Naive B cell (primary cell): ENCODE data around the gene MAST4. TPM values are rescaled to one million over a fixed set of nuclear protein-coding genes. Genes with fewer than 3 reads are reported as not detected.

Experiments used
- ATAC-seq, 2 donors: fragments of 150-1000 bp; cut with Tn5 transposase; 2 replicates each; pipeline ENCODE4 v1.10.0; 2021; ENCODE audit warnings: low read depth in 2 of 2, mild to moderate bottlenecking in 2 of 2, moderate library complexity in 2 of 2
- DNase-seq: peaks from one replicate; pipeline ENCODE4 v3.0.0; 2022
- H3K27ac Mint-ChIP-seq, 6 donors: one replicate each; pipeline ENCODE4 v1.8.0; 2020 to 2022; ENCODE audit warnings: mild to moderate bottlenecking in 6 of 6, mixed read lengths in 6 of 6, moderate library complexity in 5 of 6, inconsistent platforms in 2 of 6
- H3K27me3 Mint-ChIP-seq, 3 donors: one replicate each; pipeline ENCODE4 v1.8.0; 2021 to 2022; ENCODE audit warnings: mixed read lengths in 3 of 3, mild to moderate bottlenecking in 1 of 3
- H3K36me3 Mint-ChIP-seq, 2 donors: one replicate each; pipeline ENCODE4 v1.8.0; 2020 to 2022; ENCODE audit warnings: mixed read lengths in 2 of 2, inconsistent platforms in 1 of 2, mild to moderate bottlenecking in 1 of 2
- H3K4me1 Mint-ChIP-seq, 3 donors: one replicate each; pipeline ENCODE4 v1.8.0; 2020 to 2022; ENCODE audit warnings: mixed read lengths in 3 of 3, inconsistent platforms in 1 of 3, mild to moderate bottlenecking in 1 of 3, moderate library complexity in 1 of 3
- H3K4me3 Mint-ChIP-seq, 8 donors: one replicate each; pipeline ENCODE4 v1.8.0; 2020 to 2022; ENCODE audit warnings: mild to moderate bottlenecking in 8 of 8, mixed read lengths in 8 of 8, moderate library complexity in 8 of 8, inconsistent platforms in 2 of 8
- H3K9me3 Mint-ChIP-seq, 7 donors: one replicate each; pipeline ENCODE4 v1.8.0; 2020 to 2022; ENCODE audit warnings: mixed read lengths in 7 of 7, mild to moderate bottlenecking in 5 of 7, inconsistent platforms in 2 of 7, moderate library complexity in 1 of 7
- polyA plus RNA-seq, 6 donors: library from polyadenylated mRNA; unstranded; fragments of 300-500 nt; fragmentation: Illumina TruSeq; gene quantifications; one replicate each; pipeline ENCODE4 v1.2.3, GENCODE V29; 2021; ENCODE audit warnings: low read depth in 6 of 6

The MAST4 gene
- polyA plus RNA-seq, 6 donors from 2014 or later = 0.17 to 2.3 (median 1.3) TPM

DNA sequence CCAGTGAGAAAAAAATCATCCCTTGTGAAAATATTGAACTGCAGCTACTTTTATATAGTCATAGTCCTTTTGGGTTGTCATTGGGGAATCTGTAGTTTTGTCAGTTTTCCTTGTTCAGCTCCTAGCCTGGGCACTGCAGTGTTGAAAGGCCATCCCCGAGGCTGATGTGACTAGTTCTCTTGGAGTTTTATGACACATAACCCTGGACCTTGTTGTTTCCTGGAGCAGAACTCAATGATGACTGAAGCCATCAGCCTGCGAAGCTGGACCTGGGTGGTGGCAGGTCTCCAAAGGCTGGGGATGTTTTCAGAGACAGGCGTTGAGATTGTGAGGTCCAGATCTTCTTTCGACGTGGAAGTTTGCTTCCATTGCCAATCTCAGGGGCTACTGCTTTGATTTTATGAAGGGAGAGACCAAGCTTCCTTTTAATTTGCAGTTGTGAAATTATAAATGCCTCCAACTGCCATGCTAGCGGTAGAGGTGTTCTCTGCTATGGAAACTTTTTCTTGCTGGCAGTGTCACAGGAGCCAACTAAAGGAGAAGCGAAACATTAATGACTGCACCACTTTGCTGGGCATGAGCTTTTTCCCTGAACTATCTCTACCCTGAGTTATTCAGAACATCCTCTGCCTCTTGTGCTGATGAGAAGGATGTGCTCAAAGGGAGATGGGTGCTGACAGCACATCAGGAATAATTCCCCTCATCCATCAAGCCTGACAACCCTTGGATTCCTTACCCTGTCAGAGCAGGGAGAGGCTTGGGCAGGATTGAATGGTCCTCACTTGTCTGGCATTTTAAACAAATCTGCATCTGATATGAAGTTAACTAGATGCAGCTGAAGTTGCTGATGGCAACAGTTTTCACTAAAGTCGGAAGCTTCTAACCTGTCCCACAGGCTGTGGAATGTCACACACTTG lies 209.6 kb downstream of the MAST4 start:
- DNase-seq (no peak), ATAC-seq (no peak)
- Mint-ChIP-seq H3K27me3 (peaks cover 10 to 23% (median 16%) of the 10 kb centered on the region in 3 donors), H3K4me1 (peaks cover 0 to 1% (median under 1%) of the 10 kb centered on the region in 3 donors), H3K36me3 (no peaks in the 10 kb centered on the region), H3K4me3 (no peak overlapping the region), H3K27ac (no peak overlapping the region), H3K9me3 (no peaks in the 10 kb centered on the region)

DNA sequence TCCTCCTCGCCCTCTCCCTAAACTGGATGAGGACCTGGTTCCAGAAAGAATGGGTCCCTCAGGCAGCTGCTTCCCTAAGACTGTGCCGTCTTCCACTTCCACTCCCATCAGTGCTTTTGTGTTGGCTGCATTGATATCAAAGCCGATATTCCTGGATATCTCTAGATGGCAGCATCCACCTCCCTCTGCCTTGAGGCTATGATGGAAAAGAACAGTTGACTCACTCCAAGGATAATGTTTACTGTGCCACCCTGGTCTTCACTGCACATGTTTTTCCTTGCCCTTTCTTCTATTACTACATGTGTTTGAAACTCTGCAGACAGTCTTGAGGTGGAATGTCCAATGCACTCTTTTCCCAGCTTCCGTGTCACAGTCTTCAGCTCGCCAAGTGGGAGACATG lies 211.6 kb downstream of the MAST4 start:
- Mint-ChIP-seq H3K4me1 (peaks cover 0 to 7% (median 5%) of the 10 kb centered on the region in 3 donors), H3K4me3 (no peak overlapping the region), H3K27ac (no peak overlapping the region), H3K36me3 (no peaks in the 10 kb centered on the region), H3K9me3 (no peaks in the 10 kb centered on the region), H3K27me3 (peaks cover 10 to 23% (median 21%) of the 10 kb centered on the region in 3 donors)
- no peak for ATAC-seq
- DNase-seq = no peak

DNA sequence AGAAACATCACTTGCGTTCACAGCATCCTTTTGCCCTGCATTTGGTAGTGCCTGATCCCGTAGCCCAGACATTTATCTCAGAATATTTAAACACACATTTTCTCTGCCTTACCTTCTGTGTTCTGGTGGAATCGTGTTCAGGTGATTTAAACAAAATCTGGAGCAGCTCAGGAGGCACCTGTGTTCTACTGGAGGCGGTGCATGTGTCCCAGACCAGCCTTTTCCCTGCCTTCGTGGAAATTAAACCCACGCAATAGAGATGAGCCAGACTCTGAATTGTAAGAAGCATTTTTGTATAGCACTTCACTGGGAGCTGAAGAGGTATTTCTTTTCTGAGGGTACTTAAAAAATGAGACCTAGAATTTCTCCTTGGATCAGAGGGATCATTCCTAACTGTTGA lies 212.5 kb downstream of the MAST4 start:
- H3K27ac Mint-ChIP-seq = no peak overlapping the region
- H3K27me3 Mint-ChIP-seq = peaks cover 13 to 23% (median 23%) of the 10 kb centered on the region in 3 donors
- H3K4me3 Mint-ChIP-seq = no peak overlapping the region
- ATAC-seq = no peak
- no peaks in the 10 kb centered on the region for H3K36me3 Mint-ChIP-seq
- H3K9me3 Mint-ChIP-seq = no peaks in the 10 kb centered on the region
- DNase-seq = no peak
- H3K4me1 Mint-ChIP-seq = peaks cover 0 to 7% (median 5%) of the 10 kb centered on the region in 3 donors

DNA sequence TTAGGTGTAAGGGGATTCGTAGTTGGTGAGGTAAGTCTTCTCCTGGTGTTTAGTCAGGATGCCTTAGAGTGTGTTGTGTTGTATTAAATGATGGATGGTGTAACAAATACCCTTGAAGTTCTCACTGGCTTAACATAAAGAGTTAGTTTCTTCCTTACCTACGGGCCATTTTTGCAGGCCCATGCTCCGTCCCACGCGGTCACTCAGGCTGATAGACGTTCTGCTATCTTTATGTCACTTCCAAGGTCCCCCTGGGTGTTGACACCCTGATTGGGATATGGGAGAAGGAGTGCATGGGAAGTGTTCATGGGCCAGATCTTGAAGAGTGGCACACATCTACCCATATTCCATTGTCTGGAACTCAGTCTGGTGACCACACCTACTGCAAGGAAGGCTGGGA lies 214.0 kb downstream of the MAST4 start:
- Mint-ChIP-seq H3K9me3 (no peaks in the 10 kb centered on the region), H3K4me3 (no peak overlapping the region), H3K27me3 (peaks cover 11 to 21% (median 16%) of the 10 kb centered on the region in 3 donors), H3K27ac (no peak overlapping the region), H3K4me1 (peaks cover 4 to 7% (median 5%) of the 10 kb centered on the region in 3 donors), H3K36me3 (no peaks in the 10 kb centered on the region)
- no peak for ATAC-seq
- DNase-seq = no peak

DNA sequence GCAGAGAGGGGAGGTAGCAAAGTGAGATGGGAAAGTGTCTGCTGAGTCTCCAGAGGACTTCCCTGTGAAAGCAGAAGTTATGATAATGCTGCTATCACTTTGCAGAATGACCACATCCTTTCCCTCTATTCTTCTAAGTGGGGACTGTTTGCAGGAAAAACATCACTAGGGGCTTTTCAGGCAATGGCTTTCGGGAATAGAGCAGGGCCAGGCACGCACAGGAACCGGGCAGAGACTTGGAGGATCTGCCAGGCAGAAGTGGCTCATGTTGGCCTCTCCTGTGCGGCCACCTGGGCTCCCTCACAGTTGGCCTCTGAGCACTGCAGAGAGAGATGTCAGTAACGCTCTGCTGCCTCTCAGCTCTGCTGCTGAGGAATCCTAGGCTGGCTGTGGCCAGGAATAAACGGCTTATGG lies 214.7 kb downstream of the MAST4 start:
- Mint-ChIP-seq H3K9me3 (no peaks in the 10 kb centered on the region), H3K27me3 (peaks cover 7 to 16% (median 16%) of the 10 kb centered on the region in 3 donors), H3K4me3 (no peak overlapping the region), H3K27ac (peak overlapping the region in 1 of 6 donors; percentile 28), H3K36me3 (no peaks in the 10 kb centered on the region), H3K4me1 (peaks cover 4 to 7% (median 5%) of the 10 kb centered on the region in 3 donors)
- DNase-seq = no peak
- ATAC-seq = peak; percentile 32 to 47

DNA sequence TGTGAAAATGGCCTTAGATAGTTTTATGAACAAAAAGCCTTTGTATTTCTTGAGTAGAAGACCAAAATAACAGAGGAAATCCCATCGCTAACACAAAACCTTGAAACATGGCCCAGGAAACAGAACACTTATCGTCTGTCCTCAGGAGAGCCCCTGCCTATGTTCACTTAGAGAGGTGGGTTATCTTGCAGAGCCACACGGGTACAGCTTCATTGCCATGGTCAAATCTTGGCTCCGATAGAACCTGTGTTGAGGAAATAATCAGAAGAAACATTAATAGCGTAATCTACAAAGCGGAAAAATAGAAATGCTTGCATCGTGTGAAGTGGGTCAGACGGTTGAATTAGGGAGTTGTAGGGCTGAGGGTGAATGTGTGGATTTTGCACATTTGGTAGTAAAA lies 216.1 kb downstream of the MAST4 start:
- DNase-seq (no peak), ATAC-seq (no peak)
- Mint-ChIP-seq H3K27me3 (peaks cover 6 to 28% (median 19%) of the 10 kb centered on the region in 3 donors), H3K9me3 (no peaks in the 10 kb centered on the region), H3K4me1 (peaks cover 4 to 7% (median 5%) of the 10 kb centered on the region in 3 donors), H3K27ac (no peak overlapping the region), H3K4me3 (no peak overlapping the region), H3K36me3 (no peaks in the 10 kb centered on the region)

DNA sequence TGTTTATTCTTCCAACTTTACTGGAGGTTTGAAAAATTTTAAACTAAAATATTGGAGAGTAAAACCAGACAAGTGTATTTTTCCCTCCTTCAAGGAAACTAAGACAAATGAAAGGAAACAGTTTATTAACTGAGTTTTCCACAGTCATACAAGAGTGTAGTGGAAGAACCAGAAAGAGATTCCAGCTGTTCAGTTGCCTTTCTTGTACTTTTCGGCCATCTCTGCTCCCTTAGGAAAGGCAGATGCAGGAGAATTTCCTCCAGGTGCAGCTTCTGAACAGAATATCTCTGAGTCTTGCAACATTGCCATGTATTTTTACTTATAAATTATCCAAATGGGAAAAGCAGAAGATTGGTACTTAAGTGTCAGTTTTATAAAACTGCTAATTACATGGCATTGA lies 217.1 kb downstream of the MAST4 start:
- Mint-ChIP-seq H3K36me3 (no peaks in the 10 kb centered on the region), H3K4me3 (no peak overlapping the region), H3K27ac (peak overlapping the region in 1 of 6 donors; percentile 18), H3K4me1 (peaks cover 4 to 7% (median 5%) of the 10 kb centered on the region in 3 donors), H3K9me3 (no peaks in the 10 kb centered on the region), H3K27me3 (peaks cover 2 to 24% (median 14%) of the 10 kb centered on the region in 3 donors)
- ATAC-seq (no peak), DNase-seq (no peak)

DNA sequence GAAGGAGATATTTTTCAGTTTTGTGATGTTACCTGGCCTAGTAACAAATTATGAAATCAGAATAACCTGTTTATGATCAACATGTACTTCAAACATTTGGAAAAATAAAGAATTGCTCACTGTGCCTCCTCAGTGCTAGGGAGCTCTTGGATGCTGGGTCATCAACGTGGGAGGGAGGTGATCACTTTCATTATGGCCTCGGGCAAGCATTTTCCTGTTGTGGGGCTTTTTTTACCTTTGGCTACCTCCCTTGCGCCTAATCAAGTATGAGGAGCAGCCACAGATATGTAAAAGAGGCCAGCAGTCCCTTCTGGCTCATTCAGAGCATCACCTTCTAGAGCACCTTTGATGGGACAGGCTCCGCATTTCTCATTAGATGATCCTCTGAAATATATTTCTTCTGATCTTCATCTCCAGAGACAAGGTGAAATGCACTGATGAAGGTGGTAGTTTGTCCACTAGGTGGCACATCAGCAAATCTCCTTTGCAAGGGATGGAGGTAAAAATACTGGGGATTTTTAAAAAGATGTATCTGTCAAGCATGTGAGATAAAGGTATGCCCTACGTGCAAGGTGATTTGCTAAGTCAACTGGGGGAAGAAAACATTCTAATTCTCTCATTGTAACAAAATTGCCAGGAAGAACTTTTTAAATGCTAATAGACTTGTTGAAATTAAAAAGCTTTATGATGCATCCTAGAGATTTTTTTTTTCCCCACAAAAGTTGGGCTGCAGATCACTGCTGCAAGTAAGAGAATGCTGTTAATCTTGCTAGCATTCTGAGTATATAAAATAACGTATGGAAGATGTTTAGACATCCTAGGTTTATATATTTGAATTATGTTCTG lies 218.2 kb downstream of the MAST4 start:
- peak; percentile 11 for DNase-seq
- H3K27me3 Mint-ChIP-seq = peaks cover 7 to 18% (median 17%) of the 10 kb centered on the region in 3 donors
- no peaks in the 10 kb centered on the region for H3K36me3 Mint-ChIP-seq
- H3K4me1 Mint-ChIP-seq = peaks cover 4 to 7% (median 5%) of the 10 kb centered on the region in 3 donors
- no peak overlapping the region for H3K4me3 Mint-ChIP-seq
- no peak overlapping the region for H3K27ac Mint-ChIP-seq
- H3K9me3 Mint-ChIP-seq = no peaks in the 10 kb centered on the region
- peak; percentile 45 to 66 for ATAC-seq

DNA sequence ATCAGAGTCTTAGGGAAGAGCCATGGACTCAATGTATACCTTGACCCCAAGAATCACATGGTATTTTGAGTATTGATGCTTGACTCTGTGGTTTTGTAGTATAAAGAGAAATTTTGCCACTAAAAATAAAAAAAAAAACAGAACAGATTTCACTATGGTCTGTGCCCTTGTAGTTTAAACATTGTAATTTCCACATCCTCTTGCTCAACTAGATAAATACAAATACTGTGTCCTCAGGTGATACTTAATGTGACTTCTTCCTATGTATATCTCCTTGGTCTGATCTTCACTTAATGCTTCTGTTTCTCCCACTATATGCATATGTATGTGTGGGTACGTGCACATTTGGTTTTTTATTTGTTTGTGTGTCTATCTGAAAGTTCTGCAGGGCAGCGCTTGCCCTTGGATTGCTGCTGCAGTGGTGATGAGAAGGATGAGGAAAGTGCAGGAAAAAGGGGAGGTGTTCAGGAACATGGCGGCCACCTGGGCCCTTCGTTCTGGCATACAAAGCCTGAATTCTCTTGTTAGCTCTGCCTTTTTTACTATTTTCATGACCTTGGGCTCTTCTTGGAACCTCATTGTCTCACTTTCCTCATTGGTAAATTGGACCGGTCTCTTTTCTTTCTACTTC lies 222.2 kb downstream of the MAST4 start:
- no peak for ATAC-seq
- no peaks in the 10 kb centered on the region for H3K36me3 Mint-ChIP-seq
- DNase-seq = no peak
- no peak overlapping the region for H3K4me3 Mint-ChIP-seq
- peaks cover 7 to 17% (median 12%) of the 10 kb centered on the region in 3 donors for H3K27me3 Mint-ChIP-seq
- peaks cover 0 to 8% (median 0%) of the 10 kb centered on the region in 3 donors for H3K4me1 Mint-ChIP-seq
- H3K27ac Mint-ChIP-seq = no peak overlapping the region
- H3K9me3 Mint-ChIP-seq = no peaks in the 10 kb centered on the region

DNA sequence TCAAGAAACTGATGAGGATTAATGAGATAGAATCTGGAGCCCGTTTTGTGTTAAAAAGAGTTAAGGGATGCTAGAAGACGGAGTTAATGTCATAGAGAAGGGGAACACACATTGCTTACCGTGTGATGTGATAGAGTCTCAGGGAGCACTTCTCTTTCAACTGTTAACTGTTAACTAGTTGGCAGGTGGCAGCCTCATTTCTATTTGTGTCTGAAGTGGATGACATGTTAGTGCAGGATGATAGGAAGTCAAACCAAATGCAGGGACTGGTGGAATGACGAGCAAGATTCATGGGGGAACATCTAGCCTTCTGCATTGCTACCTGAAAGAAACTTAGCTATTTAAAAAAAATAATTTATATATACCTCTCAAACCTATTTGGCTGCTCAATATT lies 222.7 kb downstream of the MAST4 start:
- ATAC-seq = no peak
- H3K27ac Mint-ChIP-seq = peak overlapping the region in 1 of 6 donors; percentile 5

DNA sequence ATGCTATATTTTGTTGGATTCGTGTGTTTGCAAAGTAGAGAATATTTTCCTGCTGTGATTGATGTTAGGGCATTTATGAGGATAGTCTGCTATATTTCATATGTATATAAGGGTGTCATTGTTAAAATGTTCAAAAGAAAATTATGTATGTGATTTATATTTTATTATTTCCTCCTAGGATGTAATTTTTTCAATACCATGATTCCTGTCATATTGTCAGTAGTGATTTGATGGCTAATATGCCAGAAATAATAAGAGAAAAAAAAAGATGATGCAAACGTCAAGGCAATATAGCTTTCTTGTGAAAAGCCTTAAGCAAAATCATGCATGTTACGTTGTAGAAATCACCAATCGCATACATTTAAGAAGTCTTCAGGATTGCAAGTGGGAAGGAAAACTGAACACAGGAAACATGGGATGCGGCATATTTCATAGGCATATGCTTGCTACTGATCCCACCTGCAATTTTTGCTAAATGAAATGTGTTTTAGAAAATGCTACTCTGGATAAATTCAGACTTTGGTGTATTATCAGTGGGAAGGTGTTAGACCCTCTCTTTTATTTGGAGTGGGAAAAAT lies 224.5 kb downstream of the MAST4 start:
- Mint-ChIP-seq H3K4me1 (peaks cover 0 to 4% (median 0%) of the 10 kb centered on the region in 3 donors), H3K27ac (peak overlapping the region in 1 of 6 donors; percentile 9), H3K9me3 (no peaks in the 10 kb centered on the region), H3K27me3 (peaks cover 7 to 11% (median 8%) of the 10 kb centered on the region in 3 donors), H3K36me3 (no peaks in the 10 kb centered on the region), H3K4me3 (no peak overlapping the region)
- ATAC-seq (no peak), DNase-seq (no peak)

More for the DNA sequence above, 222.7 kb downstream of the MAST4 start:
- H3K4me1 Mint-ChIP-seq = peaks cover 0 to 8% (median 0%) of the 10 kb centered on the region in 3 donors
- peaks cover 7 to 12% (median 8%) of the 10 kb centered on the region in 3 donors for H3K27me3 Mint-ChIP-seq
- no peak for DNase-seq
- no peak overlapping the region for H3K4me3 Mint-ChIP-seq
- H3K36me3 Mint-ChIP-seq = no peaks in the 10 kb centered on the region
- H3K9me3 Mint-ChIP-seq = no peaks in the 10 kb centered on the region

DNA sequence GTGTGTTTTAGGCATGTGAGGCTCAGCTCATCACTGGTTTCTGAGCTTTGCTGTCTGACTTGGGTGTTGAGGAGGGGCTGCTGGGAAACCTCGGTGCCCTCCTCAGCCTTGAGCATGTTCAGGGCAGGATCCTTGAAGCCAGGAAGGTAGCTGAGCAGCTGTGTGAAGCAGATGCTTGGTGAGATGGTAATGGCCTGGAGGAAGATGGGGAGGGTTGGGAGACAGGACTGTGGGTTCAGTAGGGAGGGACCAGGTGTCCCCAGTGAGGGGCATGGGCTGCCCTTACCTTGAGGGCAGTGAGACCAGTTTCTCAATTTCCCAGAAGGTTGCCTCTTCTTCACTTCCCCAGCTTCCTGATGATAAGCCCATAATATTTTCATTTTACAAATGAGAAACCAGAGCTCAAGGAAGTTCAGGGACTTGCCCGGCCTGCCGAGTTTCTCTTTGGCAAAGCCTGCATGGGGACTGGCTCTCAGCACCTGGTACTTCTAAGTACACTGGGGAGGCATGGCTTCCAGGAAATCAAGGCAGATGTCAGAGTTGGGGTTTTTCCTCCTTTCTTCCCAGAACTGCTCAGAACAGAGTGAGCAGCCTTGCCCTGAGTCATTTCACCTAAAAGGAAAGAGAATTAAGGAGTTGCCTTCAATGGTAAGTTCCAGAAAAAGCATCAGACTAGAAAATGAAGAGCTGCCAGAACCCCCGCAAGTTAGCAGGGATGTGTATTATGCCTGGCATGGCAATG lies 225.7 kb downstream of the MAST4 start:
- no peak for ATAC-seq
- H3K4me1 Mint-ChIP-seq = peaks cover 0 to 4% (median 0%) of the 10 kb centered on the region in 3 donors
- no peak overlapping the region for H3K27ac Mint-ChIP-seq
- H3K4me3 Mint-ChIP-seq = no peak overlapping the region
- H3K9me3 Mint-ChIP-seq = no peaks in the 10 kb centered on the region
- DNase-seq = no peak
- peaks cover 3 to 11% (median 7%) of the 10 kb centered on the region in 3 donors for H3K27me3 Mint-ChIP-seq
- H3K36me3 Mint-ChIP-seq = no peaks in the 10 kb centered on the region
